Chondrocyte (in vitro differentiated cells): ENCODE measurements around the gene HEBP1. TPM values are rescaled to one million over a fixed set of nuclear protein-coding genes. Genes with fewer than 3 reads are reported as not detected.

Experiments
- DNase-seq: peaks from one replicate; pipeline ENCODE4 v3.0.0; 2021; ENCODE audit warnings: mixed read lengths, low spot score
- H3K27ac Mint-ChIP-seq: one replicate; pipeline ENCODE4 v1.8.0; 2021; ENCODE audit warnings: mild to moderate bottlenecking, moderate library complexity, mixed read lengths; ENCODE audit not compliant: unreplicated experiment
- H3K27me3 Mint-ChIP-seq: 2 replicates; pipeline ENCODE4 v1.8.0; 2021; ENCODE audit warnings: low read depth, mixed read lengths
- H3K36me3 Mint-ChIP-seq: 2 replicates; pipeline ENCODE4 v1.8.0; 2021; ENCODE audit warnings: low read depth, mixed read lengths
- H3K4me1 Mint-ChIP-seq: 2 replicates; pipeline ENCODE4 v1.8.0; 2021; ENCODE audit warnings: low read depth, mild to moderate bottlenecking, mixed read lengths
- H3K4me3 Mint-ChIP-seq: one replicate; pipeline ENCODE4 v1.8.0; 2021; ENCODE audit warnings: mild to moderate bottlenecking, moderate library complexity, mixed read lengths; ENCODE audit not compliant: unreplicated experiment
- H3K9me3 Mint-ChIP-seq: 2 replicates; pipeline ENCODE4 v1.8.0; 2021; ENCODE audit warnings: low read depth, mixed read lengths
- CTCF ChIP-seq: fragments of 200-600 bp; sonication (generic); IDR thresholded peaks from 2 replicates; pipeline ENCODE4 v1.5.0; 2021; ENCODE audit warnings: antibody characterized with exemption, mild to moderate bottlenecking, moderate library complexity
- total RNA-seq: library from RNA; stranded (reverse); gene quantifications from 3 replicates; pipeline ENCODE4 v1.2.1, GENCODE V29; 2021

Gene HEBP1
- total RNA-seq, 1 donor from 2014 or later: 50.7 TPM

GRCh38 chr12:12990700-12991468 lies 9.2 kb downstream of the HEBP1 start:
- H3K9me3 Mint-ChIP-seq: no peaks in the 10 kb centered on the region
- H3K27ac Mint-ChIP-seq: peak overlapping the region; percentile 97
- TF ChIP-seq CTCF: no peak
- no peak overlapping the region for H3K4me3 Mint-ChIP-seq
- H3K36me3 Mint-ChIP-seq: peaks cover 11% of the 10 kb centered on the region
- peaks cover 35% of the 10 kb centered on the region for H3K4me1 Mint-ChIP-seq
- H3K27me3 Mint-ChIP-seq: no peaks in the 10 kb centered on the region
- DNase-seq: no peak

- peaks cover 17% of the 10 kb centered on the region for H3K36me3 Mint-ChIP-seq
- TF ChIP-seq CTCF: no peak
- DNase-seq: no peak
- H3K27me3 Mint-ChIP-seq: no peaks in the 10 kb centered on the region
- peak overlapping the region; percentile 50 for H3K27ac Mint-ChIP-seq
- peaks cover 25% of the 10 kb centered on the region for H3K4me1 Mint-ChIP-seq
- H3K9me3 Mint-ChIP-seq: no peaks in the 10 kb centered on the region
- H3K4me3 Mint-ChIP-seq: no peak overlapping the region
Observed at GRCh38 chr12:12987421-12987820, 12.6 kb downstream of the HEBP1 start.

- Mint-ChIP-seq H3K27me3 (no peaks in the 10 kb centered on the region), H3K9me3 (no peaks in the 10 kb centered on the region), H3K4me1 (peaks cover 20% of the 10 kb centered on the region), H3K36me3 (peaks cover 17% of the 10 kb centered on the region), H3K27ac (no peak overlapping the region), H3K4me3 (no peak overlapping the region)
- TF ChIP-seq CTCF: no peak
- DNase-seq: no peak
Observed at GRCh38 chr12:12986775-12987331, 13.2 kb downstream of the HEBP1 start.

- no peak overlapping the region for H3K4me3 Mint-ChIP-seq
- H3K27me3 Mint-ChIP-seq: no peaks in the 10 kb centered on the region
- peaks cover 17% of the 10 kb centered on the region for H3K36me3 Mint-ChIP-seq
- H3K4me1 Mint-ChIP-seq: peaks cover 10% of the 10 kb centered on the region
- no peak for DNase-seq
- TF ChIP-seq CTCF: peak; percentile 71
- H3K27ac Mint-ChIP-seq: no peak overlapping the region
- H3K9me3 Mint-ChIP-seq: no peaks in the 10 kb centered on the region
Observed at GRCh38 chr12:12985817-12986408, 14.2 kb downstream of the HEBP1 start.

GRCh38 chr12:12984149-12984548 lies 15.9 kb downstream of the HEBP1 start:
- DNase-seq: no peak
- H3K4me3 Mint-ChIP-seq: no peak overlapping the region
- no peaks in the 10 kb centered on the region for H3K9me3 Mint-ChIP-seq
- H3K27me3 Mint-ChIP-seq: no peaks in the 10 kb centered on the region
- TF ChIP-seq CTCF: no peak
- H3K27ac Mint-ChIP-seq: no peak overlapping the region
- H3K36me3 Mint-ChIP-seq: peaks cover 14% of the 10 kb centered on the region
- peaks cover 6% of the 10 kb centered on the region for H3K4me1 Mint-ChIP-seq
